Upper lobe of left lung (tissue), 4 donors: ENCODE results near the gene LASP1.

Experiments used
- CTCF ChIP-seq, 6 experiments: fragments of 450-650 bp in 4 of 6; fragments of 200-600 bp in 2 of 6; sonication (generic) in 2 of 6; IDR thresholded peaks; one replicate each; pipeline ENCODE4 v1.5.1; 2016 to 2019; ENCODE audit warnings: antibody characterized with exemption in 6 of 6
- POLR2A ChIP-seq, 4 donors: fragments of 450-650 bp; IDR thresholded peaks; one replicate each; pipeline ENCODE4 v1.5.1; 2016 to 2017; ENCODE audit warnings: antibody characterized with exemption in 4 of 4, mild to moderate bottlenecking in 2 of 4

- TF ChIP-seq POLR2A (IDR thresholded peaks at IDR 0.05) (no peak), CTCF (IDR thresholded peaks at IDR 0.05) (no peak)
Observed at GRCh38 chr17:38959508-38959907, 89.7 kb downstream of the LASP1 start.
